Measurements from ENCODE around the gene CAPN13.
"Not testable (repeated sequence)": the region's sequence is repeated elsewhere in the genome, so short reads cannot be mapped to it uniquely, and the experiment has no call there.

The CAPN13 gene

GRCh38 chr2:30701782-30702181, 105.5 kb downstream of the CAPN13 start:
- no peak overlapping the region for H3K27ac Mint-ChIP-seq

DNA sequence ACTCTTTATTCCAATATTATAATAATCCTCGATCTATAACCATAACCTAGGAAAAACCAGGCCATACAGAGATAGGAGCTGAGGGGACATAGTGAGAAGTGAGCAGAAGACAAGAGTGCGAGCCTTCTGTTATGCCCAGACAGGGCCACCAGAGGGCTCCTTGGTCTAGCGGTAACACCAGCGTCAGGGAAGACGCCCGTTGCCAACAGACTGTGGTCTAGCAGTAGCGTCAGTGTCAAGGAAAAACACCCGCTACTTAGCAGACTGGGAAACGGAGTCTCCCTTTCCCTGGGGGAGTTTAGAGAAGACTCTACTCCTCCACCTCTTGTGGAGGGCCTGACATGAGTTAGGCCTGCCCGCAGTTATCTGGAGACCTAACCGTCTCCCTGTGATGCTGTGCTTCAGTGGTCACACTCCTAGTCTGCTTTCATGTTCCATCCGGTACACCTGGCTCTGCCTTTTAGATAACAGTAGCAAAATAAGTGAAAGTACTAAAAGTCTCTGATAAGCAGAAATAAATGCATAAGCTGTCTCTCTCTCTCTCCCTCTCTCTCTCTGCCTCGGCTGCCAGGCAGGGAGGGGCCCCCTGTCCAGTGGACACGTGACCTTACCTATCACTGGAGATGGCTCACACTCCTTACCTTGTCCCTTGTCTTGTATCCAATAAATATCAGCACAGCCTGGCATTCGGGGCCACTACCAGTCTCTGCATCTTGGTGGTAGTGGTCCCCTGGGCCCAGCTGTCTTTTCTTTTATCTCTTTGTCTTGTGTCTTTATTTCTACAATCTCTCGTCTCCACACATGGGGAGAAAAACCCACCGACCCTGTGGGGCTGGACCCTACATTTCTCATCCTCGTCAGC, 109.8 kb downstream of the CAPN13 start:
- H3K4me3 Mint-ChIP-seq; H3K27ac Mint-ChIP-seq; H3K36me3 Mint-ChIP-seq (ENCODE audit: low read depth); H3K4me1 Mint-ChIP-seq (ENCODE audit: low read depth): not testable (repeated sequence)
- peaks cover 12% of the 10 kb centered on the region for H3K9me3 Mint-ChIP-seq
- peaks cover 17% of the 10 kb centered on the region for H3K27me3 Mint-ChIP-seq (ENCODE audit: low read depth)

More at GRCh38 chr2:30701782-30702181, 105.5 kb downstream of the CAPN13 start:
- Mint-ChIP-seq H3K36me3 (ENCODE audit: low read depth) (peaks cover 4% of the 10 kb centered on the region), H3K4me3 (no peak overlapping the region), H3K27me3 (ENCODE audit: low read depth) (peaks cover 16% of the 10 kb centered on the region), H3K9me3 (peaks cover 20% of the 10 kb centered on the region), H3K4me1 (ENCODE audit: low read depth) (no peaks in the 10 kb centered on the region)

DNA sequence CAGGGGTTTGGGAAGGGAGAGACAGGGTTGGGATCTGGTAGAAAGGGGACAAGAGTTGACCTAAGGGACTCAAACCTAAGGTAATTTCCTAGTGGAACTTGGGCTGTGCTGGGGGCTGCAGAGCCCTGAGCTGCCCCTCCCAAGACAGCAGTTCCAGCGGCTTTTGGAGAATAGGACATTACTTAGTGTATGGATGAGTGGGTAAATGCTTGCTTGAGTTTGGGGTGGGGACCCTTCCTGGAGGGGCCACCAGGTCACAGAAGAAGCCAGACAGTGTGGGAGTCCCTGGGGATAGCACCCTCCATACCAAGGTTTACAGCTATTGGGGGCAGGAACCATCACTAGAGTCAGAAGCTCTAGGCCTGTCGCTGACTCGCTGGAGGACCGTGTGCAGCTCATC, 111.5 kb downstream of the CAPN13 start:
- Mint-ChIP-seq H3K27ac (no peak overlapping the region), H3K4me1 (ENCODE audit: low read depth) (no peaks in the 10 kb centered on the region), H3K9me3 (no peaks in the 10 kb centered on the region), H3K36me3 (ENCODE audit: low read depth) (no peaks in the 10 kb centered on the region), H3K27me3 (ENCODE audit: low read depth) (peaks cover 12% of the 10 kb centered on the region), H3K4me3 (no peak overlapping the region)

DNA sequence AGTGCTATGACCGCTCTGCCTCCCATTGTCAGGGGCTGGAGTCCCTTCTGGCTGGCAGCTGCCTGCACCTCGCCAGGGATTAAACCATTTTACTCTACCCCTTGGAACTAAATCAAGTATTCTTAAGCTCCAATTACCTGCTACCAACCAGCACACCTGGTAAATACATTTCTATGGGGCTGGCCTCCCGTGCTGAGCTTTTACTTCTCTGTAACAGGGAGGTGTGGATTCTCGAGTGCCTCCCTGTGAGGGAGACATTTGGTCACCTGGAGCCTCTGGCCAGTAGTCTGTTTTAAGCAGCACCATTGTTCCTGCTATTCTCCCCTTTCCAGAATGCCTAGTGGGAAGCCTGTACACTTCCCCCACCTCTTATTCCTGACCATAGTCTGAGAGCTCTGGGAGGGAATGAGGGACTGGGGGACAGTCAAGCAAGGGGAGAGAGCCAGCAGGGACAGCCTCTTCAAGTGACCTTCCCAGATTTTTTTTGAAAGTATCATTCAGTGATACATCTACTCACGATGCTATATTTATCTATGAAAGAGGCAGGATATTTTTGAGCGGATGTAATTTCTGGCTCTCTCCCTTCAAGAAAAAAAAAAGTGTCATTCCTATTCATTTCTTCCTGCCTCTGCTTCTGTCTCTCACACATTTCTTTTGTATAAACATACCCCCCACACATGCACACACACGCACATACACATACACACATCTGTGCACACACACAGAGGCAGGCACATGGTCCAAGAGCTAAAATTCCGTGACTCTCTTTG, 112.8 kb downstream of the CAPN13 start:
- Mint-ChIP-seq H3K36me3 (ENCODE audit: low read depth) (no peaks in the 10 kb centered on the region), H3K27me3 (ENCODE audit: low read depth) (peaks cover 6% of the 10 kb centered on the region), H3K4me3 (no peak overlapping the region), H3K27ac (no peak overlapping the region), H3K4me1 (ENCODE audit: low read depth) (no peaks in the 10 kb centered on the region), H3K9me3 (no peaks in the 10 kb centered on the region)

DNA sequence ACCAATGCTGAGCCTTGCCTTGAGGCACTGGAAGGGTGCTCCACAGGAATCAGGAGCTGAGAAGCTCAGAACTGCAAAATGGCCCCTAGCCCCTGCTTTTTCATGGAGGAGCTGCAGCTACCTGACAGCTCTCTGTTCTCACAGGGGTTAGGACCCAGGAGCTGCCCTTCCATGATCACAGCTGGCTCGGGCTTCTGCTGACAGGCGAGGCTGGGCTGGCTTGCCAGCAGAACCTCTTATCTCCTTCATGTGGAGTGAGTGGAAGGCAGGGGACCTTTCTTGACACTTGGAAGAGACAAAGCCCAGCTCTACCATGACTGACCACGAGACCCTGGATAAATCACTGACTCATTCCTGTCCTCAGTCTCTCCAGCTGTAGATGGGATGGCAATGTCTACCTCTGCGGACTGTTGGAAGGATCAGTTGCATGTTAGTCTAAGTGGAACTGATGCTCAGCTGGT, 113.4 kb downstream of the CAPN13 start:
- Mint-ChIP-seq H3K27me3 (ENCODE audit: low read depth) (peaks cover 6% of the 10 kb centered on the region), H3K4me1 (ENCODE audit: low read depth) (no peaks in the 10 kb centered on the region), H3K27ac (no peak overlapping the region), H3K9me3 (no peaks in the 10 kb centered on the region), H3K4me3 (no peak overlapping the region), H3K36me3 (ENCODE audit: low read depth) (no peaks in the 10 kb centered on the region)

DNA sequence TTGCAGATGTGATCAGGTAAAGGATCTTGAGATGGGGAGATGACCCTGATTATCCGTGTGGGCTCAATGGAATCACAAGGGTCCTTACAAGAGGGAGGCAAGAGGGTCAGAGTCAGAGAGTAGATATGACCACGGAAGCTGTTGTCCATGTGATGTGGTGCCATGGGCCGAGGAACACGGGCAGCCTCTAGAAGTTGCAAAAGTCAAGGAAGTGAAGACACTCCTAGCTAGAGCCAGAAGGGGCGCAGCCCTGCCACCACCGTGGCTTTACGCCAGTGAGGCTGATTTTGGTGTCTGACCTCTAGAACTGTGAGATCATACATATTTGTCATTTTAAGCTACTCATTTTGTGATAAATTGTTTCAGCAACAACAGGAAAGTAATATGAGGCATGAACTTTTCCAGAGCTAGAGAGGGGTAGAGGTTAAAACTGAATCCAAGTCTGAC, 114.4 kb downstream of the CAPN13 start:
- no peaks in the 10 kb centered on the region for H3K4me1 Mint-ChIP-seq (ENCODE audit: low read depth)
- peaks cover 6% of the 10 kb centered on the region for H3K27me3 Mint-ChIP-seq (ENCODE audit: low read depth)
- no peak overlapping the region for H3K27ac Mint-ChIP-seq
- H3K4me3 Mint-ChIP-seq, result no peak overlapping the region
- no peaks in the 10 kb centered on the region for H3K9me3 Mint-ChIP-seq
- H3K36me3 Mint-ChIP-seq (ENCODE audit: low read depth), result no peaks in the 10 kb centered on the region

- Mint-ChIP-seq H3K27me3 (ENCODE audit: low read depth) (peaks cover 6% of the 10 kb centered on the region), H3K4me3 (no peak overlapping the region), H3K27ac (no peak overlapping the region), H3K4me1 (ENCODE audit: low read depth) (no peaks in the 10 kb centered on the region), H3K36me3 (ENCODE audit: low read depth) (no peaks in the 10 kb centered on the region), H3K9me3 (no peaks in the 10 kb centered on the region)
These were observed 115.1 kb downstream of the CAPN13 start for GRCh38 chr2:30691948-30692828.

DNA sequence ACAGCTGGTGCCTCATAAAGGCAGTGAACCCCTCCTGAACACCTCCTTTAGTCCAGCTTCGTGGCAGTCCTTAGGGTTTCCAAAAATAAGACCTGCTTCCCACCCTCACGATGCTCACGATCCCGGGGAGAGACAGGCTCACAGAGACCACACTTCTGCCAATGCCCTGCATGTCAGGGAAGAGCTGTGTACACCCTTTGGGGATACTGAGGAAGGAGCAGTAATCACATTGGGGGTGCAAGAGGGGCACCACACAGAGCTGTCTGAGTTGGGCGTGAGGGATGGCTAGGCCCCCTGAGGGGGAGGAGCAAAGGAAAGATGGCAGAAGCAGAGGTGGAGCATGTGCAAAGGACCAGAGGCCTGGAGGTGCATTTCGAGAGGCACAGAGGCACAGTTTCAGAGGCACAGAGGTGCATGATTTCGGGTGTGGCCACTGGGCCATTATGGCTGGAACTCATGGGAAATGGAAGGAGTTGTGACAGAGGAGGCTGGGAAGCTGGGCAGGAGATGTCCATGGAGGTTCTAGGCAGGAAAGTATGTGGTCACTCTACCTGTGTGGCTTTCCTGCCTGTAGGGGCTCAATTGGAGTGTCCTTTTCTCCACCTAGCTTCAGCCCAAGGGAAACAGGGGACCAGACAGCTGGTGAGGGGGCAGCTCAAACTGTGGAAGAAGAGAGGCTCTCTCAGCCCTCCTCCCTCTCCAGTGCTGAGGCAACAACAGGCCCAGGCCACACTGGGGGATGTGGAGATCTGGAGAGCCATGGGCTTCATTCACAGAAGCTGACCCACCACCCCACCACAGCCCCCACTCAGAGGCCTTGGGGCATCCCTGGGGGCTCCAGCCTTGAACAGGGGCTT, 115.9 kb downstream of the CAPN13 start:
- Mint-ChIP-seq H3K27ac (no peak overlapping the region), H3K4me3 (no peak overlapping the region), H3K9me3 (no peaks in the 10 kb centered on the region), H3K4me1 (ENCODE audit: low read depth) (no peaks in the 10 kb centered on the region), H3K36me3 (ENCODE audit: low read depth) (no peaks in the 10 kb centered on the region), H3K27me3 (ENCODE audit: low read depth) (peaks cover 6% of the 10 kb centered on the region)

GRCh38 chr2:30690126-30690561, 117.1 kb downstream of the CAPN13 start:
- Mint-ChIP-seq H3K27me3 (ENCODE audit: low read depth) (no peaks in the 10 kb centered on the region), H3K36me3 (ENCODE audit: low read depth) (no peaks in the 10 kb centered on the region), H3K27ac (no peak overlapping the region), H3K4me3 (no peak overlapping the region), H3K9me3 (no peaks in the 10 kb centered on the region), H3K4me1 (ENCODE audit: low read depth) (no peaks in the 10 kb centered on the region)

- Mint-ChIP-seq H3K4me3 (no peak overlapping the region), H3K36me3 (ENCODE audit: low read depth) (no peaks in the 10 kb centered on the region), H3K9me3 (no peaks in the 10 kb centered on the region), H3K27me3 (ENCODE audit: low read depth) (no peaks in the 10 kb centered on the region), H3K4me1 (ENCODE audit: low read depth) (no peaks in the 10 kb centered on the region), H3K27ac (no peak overlapping the region)
These were observed 117.6 kb downstream of the CAPN13 start for GRCh38 chr2:30689496-30690125.

DNA sequence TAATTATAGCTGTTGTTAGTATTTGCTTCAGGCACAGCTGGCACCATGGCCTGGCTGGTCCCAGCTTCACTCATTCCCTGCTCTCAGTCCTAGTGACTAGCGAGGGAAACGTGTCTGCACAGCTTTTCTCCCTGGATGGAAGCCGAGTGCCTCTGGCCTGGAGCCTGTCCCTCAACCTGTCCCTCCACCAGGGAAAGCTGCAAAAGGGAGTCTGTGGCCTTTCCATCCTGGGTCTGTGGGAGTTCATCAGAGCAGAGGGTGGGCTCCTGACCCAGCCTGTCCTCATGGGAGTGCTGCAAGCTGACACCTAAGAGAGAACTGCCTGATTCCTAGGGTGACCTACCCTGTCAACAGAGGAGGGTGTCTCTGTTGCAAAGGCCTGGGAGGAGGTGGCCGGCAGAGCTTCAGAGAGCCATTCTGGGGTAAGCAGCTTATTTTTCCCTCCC, 118.3 kb downstream of the CAPN13 start:
- Mint-ChIP-seq H3K4me3 (no peak overlapping the region), H3K27me3 (ENCODE audit: low read depth) (no peaks in the 10 kb centered on the region), H3K36me3 (ENCODE audit: low read depth) (no peaks in the 10 kb centered on the region), H3K9me3 (no peaks in the 10 kb centered on the region), H3K4me1 (ENCODE audit: low read depth) (no peaks in the 10 kb centered on the region), H3K27ac (no peak overlapping the region)

DNA sequence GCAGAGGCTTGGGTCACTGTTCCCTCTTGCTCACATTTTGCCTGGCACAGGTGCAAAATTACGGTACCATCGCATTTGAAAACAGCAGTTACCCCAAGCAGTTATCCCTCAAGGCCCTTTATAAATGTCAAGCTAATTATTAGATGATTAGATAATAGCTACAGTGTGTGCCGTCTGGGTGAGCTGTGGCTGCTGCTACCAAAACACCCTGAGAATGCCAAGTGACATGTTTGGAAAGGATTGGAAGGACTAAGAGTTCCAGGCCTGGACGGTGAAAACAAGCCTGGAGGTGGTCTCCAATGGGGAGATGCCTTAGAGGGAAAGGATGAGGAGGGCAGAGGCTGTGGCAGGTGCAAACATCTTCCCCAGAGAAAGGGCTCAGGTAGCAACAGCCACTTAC, 120.6 kb downstream of the CAPN13 start:
- Mint-ChIP-seq H3K4me1 (ENCODE audit: low read depth) (no peaks in the 10 kb centered on the region), H3K36me3 (ENCODE audit: low read depth) (no peaks in the 10 kb centered on the region), H3K27ac (no peak overlapping the region), H3K27me3 (ENCODE audit: low read depth) (no peaks in the 10 kb centered on the region), H3K9me3 (no peaks in the 10 kb centered on the region), H3K4me3 (no peak overlapping the region)

DNA sequence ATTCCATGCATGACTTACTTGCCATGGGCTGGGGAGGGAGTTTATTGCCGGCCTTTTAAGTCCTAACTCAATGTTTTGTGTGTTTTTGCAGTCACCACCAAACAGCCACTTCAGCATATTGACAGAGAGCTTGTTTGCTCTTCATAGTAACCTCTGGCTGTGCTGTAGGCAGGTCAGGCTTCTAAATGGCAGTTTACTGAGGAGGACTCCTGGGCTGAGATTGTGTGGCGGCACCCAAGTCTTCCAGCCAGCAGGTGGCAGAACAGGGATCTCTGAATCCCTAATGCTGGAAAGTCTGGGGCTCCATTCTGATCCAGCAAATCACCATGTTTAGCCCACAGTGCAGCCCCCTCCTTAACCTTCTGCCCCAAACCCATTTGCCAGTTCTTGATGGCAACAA, 121.2 kb downstream of the CAPN13 start:
- Mint-ChIP-seq H3K4me3 (no peak overlapping the region), H3K9me3 (no peaks in the 10 kb centered on the region)

More for the DNA sequence above, 121.2 kb downstream of the CAPN13 start:
- H3K27me3 Mint-ChIP-seq (ENCODE audit: low read depth), result no peaks in the 10 kb centered on the region
- H3K4me1 Mint-ChIP-seq (ENCODE audit: low read depth), result no peaks in the 10 kb centered on the region
- H3K36me3 Mint-ChIP-seq (ENCODE audit: low read depth), result no peaks in the 10 kb centered on the region
- no peak overlapping the region for H3K27ac Mint-ChIP-seq

All from T-helper 1 cell treated with Interleukin-12 subunit alpha and Interleukin-12 subunit beta and Interleukin-4 antibody, amounts not matched to agents 30 μg/mL and 1 μg/mL, for 36 hours (primary cell).